NCI-H82 treated with DMSO at 0.1 percent for 48 hours (cell line): Measurements from ENCODE around the gene PAIP2B.
A peak's percentile ranks its signal among the peaks of the same experiment; 100 is the strongest.
"Not testable (repeated sequence)": the region's sequence is repeated elsewhere in the genome, so short reads cannot be mapped to it uniquely, and the experiment has no call there.

Experiments used
- DNase-seq: peaks from one replicate; lab custom pipeline; 2025; ENCODE audit not compliant: unreplicated experiment; lab: John Stamatoyannopoulos, UW

Gene PAIP2B

DNA sequence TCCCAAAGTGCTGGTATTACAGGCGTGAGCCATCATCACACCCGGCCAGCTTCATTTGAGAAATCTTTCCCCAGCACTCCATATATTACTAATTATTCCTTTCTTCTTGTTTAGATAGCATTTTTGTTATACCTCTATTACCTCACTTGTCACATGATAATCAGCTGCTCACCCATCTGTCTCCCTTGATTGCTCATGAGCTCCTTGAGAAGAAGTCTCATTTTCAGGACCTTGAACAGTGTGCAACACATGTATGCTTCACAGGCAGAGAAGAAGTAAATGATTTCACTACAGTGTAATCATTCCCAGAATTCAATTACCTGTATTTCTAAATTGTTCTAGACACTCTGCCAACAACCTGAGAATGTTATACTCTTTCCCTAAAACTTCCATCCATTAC lies 6.2 kb downstream of the PAIP2B start:
- no peak for DNase-seq

DNA sequence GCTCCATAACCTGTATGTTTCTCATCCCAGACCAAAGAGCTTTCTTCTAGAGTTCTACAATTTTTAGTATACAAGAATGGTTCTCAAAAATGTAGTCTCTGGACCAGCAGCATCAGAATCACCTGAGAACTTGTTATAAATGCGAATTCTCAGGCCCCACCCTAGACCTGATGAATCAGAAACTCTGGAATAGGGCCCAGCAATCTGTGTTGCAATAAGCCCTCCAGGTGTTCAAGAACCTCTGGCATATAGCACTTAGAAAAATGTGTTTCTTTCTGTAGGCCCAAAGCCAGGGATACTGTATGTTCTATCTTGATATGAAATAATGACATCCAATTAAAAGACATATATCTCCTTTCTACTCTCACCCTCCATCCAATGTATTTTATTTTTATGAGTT lies 10.4 kb downstream of the PAIP2B start:
- DNase-seq: no peak

- no peak for DNase-seq
These were observed 11.5 kb downstream of the PAIP2B start for GRCh38 chr2:71215447-71215846.

GRCh38 chr2:71212336-71212735 lies 14.6 kb downstream of the PAIP2B start:
- no peak for DNase-seq

GRCh38 chr2:71210292-71210691 lies 16.6 kb downstream of the PAIP2B start:
- no peak for DNase-seq

- no peak for DNase-seq
These were observed 18.1 kb downstream of the PAIP2B start for GRCh38 chr2:71208756-71209155.

GRCh38 chr2:71207601-71208000 lies 19.3 kb downstream of the PAIP2B start:
- no peak for DNase-seq

- no peak for DNase-seq
These were observed 20.6 kb downstream of the PAIP2B start for GRCh38 chr2:71206271-71206670.

GRCh38 chr2:71191570-71191943 lies 35.3 kb downstream of the PAIP2B start:
- no peak for DNase-seq

- DNase-seq: peak; percentile 25
These were observed 36.0 kb downstream of the PAIP2B start for GRCh38 chr2:71190656-71191569.

- DNase-seq: no peak
These were observed 39.3 kb downstream of the PAIP2B start for GRCh38 chr2:71187589-71187988.

DNA sequence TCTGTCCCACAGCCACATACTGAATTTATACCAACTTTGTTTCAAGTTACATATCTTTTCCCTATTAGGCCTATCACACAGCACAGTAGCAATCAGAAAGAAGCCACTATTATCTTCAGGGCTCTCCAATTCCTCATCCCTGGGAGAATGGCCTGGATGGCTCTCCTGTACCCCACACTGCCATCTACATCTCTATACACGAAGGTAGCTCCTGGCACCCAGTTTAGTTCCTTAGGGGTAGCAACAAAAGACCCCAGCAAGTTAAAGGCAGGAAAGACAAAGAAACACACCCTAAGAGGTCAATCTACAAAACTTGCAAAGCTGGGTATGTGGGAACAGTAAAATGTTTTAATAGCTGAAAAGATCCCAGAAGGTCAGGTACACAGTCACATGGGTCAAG lies 39.9 kb downstream of the PAIP2B start:
- DNase-seq: no peak

- DNase-seq: not testable (repeated sequence)
These were observed 43.4 kb downstream of the PAIP2B start for GRCh38 chr2:71183306-71184115.

DNA sequence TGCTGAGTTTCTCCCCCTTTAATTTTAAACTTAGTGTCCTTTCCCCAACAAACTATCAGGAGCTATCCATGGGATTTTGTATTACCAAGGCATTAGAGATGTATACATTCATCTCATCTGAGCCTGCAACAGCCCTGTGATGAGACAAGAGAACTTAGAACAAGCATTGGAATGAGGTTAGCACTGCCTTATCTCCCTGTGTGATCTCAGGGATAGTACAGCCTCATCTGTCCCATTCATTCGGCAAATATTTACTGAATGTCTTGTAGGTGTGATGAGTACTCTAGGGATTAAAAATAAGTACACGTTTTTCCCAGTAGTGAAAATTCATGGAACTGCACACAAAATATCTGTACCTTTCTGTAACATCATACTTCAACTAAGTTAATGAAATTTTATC lies 45.6 kb downstream of the PAIP2B start:
- no peak for DNase-seq

DNA sequence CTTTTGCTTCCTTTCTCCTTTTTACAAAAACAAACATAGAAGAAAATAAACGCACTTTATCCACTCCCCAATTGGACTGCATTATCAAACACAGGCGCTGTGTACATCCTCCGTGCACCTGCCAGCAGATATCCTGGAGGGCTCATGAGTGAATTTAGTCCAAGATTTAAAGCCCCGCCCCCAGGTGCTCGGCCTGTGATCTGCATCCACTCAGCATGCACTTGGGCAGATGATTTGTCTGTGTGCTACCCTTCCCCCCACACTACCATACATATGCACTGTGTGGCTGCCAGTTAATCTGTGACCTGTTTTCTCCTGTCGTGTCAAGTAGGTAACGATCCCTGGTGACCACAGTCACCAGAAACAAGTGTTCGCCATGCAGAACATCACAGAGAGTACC lies 48.1 kb downstream of the PAIP2B start:
- DNase-seq: not testable (repeated sequence)

DNA sequence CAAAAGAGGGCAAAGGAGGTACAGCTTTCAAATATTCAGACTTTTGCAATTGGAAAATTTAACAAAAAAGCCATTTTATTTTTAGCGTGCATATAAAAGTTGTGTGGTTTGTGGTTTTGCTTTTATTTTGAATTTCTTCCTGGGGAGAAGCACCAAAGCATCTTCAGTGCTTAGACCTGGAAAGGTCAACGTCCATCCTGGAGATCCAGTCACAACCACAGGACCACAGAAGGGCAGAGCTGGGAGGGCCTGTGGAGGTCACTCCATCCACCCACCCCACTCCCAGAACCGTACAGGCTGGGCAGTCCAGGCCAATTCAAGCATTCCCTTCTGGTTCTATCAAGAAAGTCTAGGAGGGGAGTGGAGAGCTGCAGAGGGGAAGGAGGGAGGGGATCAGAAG lies 52.7 kb downstream of the PAIP2B start:
- DNase-seq: no peak

DNA sequence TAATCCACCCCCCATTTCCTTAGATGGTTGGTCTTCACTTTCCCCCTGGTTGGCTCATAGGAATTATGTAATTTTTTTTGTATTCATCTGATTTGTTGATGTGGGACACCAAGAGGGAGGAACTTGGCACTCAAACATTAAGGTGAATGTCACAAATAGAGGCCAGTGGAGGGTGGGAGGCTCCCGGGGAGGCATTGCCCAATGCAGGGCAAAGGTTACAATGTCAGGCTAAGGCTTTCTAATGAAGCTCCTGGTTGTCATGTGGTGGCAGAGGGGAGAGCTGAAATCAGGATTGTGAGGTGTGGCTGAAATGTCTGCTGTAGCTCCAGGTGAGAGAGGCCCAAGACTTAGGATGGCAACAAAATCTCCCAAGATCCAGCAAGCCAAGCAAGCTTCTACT lies 53.8 kb downstream of the PAIP2B start:
- DNase-seq: no peak

DNA sequence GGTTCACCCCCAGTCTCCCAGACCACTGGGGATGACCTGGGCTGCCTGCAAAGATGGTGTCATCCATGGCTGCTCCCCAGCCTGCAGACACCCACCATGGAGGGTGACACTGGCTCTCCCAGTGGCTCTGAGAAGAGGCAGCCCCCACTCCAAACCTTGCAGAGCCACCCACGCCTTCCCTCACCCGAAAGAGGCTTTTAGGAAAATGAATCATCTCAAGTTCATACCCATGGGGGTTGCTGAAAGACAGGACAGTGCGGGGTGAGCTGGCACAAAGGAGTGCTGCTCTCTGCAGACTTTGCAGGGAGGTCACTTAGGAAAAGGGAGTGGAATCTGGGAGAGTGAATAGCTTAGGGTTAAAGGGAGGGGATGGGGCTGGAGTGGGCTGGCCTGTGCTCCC lies 60.1 kb downstream of the PAIP2B start:
- no peak for DNase-seq

DNA sequence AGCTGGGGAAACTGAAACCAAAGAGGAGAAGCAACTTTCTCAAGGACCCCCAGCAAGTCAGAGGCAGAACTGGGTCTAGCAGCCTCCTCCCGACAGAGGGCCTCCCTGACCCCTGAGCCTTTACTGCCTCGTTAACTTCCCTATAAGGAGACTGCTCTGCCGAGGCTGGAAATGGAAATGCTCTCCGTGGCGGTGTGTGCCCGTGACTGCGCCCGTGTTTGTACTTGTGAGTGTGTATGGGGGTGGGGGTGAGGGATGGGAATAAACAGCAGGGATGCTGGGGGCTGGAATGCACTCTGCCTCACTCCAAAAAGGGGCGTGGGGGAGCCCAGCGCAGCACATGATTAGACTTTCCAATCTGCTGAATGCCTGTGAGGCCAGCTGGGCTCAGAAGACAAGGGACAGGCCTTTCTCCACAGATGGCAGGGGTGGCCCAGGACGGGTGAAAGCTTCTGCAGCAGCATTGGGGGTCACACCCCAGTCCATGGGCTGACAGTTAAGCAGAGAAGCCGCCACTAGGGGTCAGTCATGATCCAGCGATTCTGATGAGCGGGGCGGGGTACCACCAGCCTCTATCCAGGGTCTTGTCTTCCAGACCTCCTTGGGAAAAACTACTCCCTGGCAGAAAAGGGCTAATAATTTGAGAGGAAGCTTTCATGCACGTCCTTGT lies 69.6 kb downstream of the PAIP2B start:
- peak; percentile 46 for DNase-seq

DNA sequence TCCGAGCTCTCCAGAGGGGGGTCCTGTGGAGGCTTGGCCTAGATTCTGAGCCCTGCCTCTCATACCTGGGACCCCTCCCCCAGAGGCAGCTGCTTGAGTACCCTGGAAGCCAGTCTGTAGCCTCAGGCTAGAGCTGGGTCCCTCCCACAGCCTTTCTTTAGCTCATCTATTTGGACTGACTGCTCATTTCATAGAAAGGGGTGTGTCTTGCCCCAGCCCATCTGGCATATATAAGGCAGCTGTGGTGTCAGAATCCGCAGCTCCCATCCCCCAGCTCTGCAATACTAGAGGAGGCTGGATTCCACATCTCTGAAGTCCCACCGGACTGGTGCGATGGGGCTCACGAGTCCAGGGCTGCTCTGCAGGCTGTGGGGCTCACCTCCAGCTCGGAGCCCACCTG lies 70.3 kb downstream of the PAIP2B start:
- DNase-seq: peak; percentile 76

DNA sequence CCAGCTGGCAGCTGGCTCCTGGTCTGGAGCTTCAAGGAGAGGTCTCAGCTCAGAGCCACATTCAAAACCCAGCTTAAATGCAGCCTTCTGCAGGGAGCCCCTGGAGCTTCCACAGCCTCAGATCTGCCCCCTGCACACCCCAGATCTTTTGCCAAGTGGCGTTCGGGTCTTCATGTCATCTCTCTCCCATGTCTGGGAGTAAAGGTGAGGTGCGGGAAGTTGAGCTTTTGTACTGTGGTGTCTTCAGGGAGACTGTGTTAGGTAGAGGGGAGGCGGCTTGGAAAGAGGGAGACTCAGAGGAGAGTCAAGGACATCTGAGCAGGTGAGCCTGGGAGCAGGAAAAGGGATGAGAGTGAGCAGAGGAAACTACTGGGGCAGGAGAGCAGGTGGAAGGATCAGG lies 71.1 kb downstream of the PAIP2B start:
- DNase-seq: no peak

- DNase-seq: no peak
These were observed 72.1 kb downstream of the PAIP2B start for GRCh38 chr2:71154798-71155197.
